Measurements from ENCODE around the gene OR2C1. TPM values are rescaled to one million over a fixed set of nuclear protein-coding genes. Genes with fewer than 3 reads are reported as not detected.

Gene OR2C1
- total RNA-seq: under 1 TPM in 1 of 6 experiments, not detected in 5; 0.49 TPM
- long read RNA-seq: 0 reads

DNA sequence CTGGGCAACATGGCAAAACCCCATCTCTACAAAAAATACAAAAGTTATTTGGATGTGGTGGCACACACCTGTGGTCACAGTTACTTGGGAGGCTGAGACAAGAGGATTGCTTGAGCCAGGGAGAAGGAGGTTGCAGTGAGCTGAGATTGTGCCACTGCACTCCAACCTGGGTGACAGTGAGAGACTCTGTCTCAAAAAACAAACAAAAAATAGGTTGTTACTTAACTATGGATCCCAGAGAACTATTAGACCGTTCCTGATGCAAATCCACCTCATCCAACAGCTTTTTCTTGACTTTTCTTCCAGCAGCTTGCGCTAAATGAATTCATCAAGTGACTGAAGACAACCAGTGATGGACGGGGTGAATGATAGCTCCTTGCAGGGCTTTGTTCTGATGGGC lies at the start of gene OR2C1:
Gene OR2C1 (plus strand): TSS at position 301 of the 400 bp plus-strand sequence. CDS start 52 bp downstream, at position 353.
- TF ChIP-seq POLR2A (IDR thresholded peaks at IDR 0.05) (no peak), CTCF (IDR thresholded peaks at IDR 0.05) (no peak)
- no peak for ATAC-seq

GRCh38 chr16:3306078-3306477 lies 49.6 kb upstream of the OR2C1 start:
- Histone ChIP-seq H3K36me3 (peaks cover 0 to 15% (median 6%) of the 10 kb centered on the region in 4 donors), H3K27me3 (no peaks in the 10 kb centered on the region), H3K4me3 (peak overlapping the region; percentile 45 to 99 (median 93))

More for the DNA sequence above, at the start of gene OR2C1:
- intact Hi-C loops (cut with DNase I): no loop called here
- no peaks in the 10 kb centered on the region for H3K36me3 ChIP-seq
- H3K9me3 ChIP-seq: no peaks in the 10 kb centered on the region
- H3K4me1 ChIP-seq: no peaks in the 10 kb centered on the region
- WGBS (ENCODE audit: insufficient coverage, low coverage, low lambda C conversion rate, missing lambda C conversion rate): 79% methylated on average over 2 of the region's 3 CpGs
- H3K27ac ChIP-seq: no peak within 1 kb of the TSS
- DNase-seq: no peak
- H3K27me3 ChIP-seq: no peaks in the 10 kb centered on the region
- H3K4me3 ChIP-seq: no peak within 1 kb of the TSS

GRCh38 chr16:3311496-3311895 lies 44.2 kb upstream of the OR2C1 start:
- 95% methylated on average over 4 of the region's 4 CpGs for WGBS (ENCODE audit: insufficient coverage, low coverage, low lambda C conversion rate, missing lambda C conversion rate)
- Histone ChIP-seq H3K4me3 (no peak overlapping the region), H3K27ac (no peak overlapping the region), H3K27me3 (no peaks in the 10 kb centered on the region), H3K9me3 (peaks cover 0 to 46% (median 25%) of the 10 kb centered on the region in 4 donors), H3K36me3 (peaks cover 0 to 26% (median 6%) of the 10 kb centered on the region in 4 donors), H3K4me1 (peaks cover 0 to under 1% (median 0%) of the 10 kb centered on the region in 4 donors)
- ATAC-seq: no peak
- intact Hi-C loops (cut with DNase I): no loop called here
- no peak for TF ChIP-seq CTCF (IDR thresholded peaks at IDR 0.05)
- no peak for TF ChIP-seq POLR2A (IDR thresholded peaks at IDR 0.05)
- no peak for DNase-seq

More at GRCh38 chr16:3306078-3306477, 49.6 kb upstream of the OR2C1 start:
- WGBS (ENCODE audit: insufficient coverage, low coverage, low lambda C conversion rate, missing lambda C conversion rate): 58% methylated on average over 11 of the region's 11 CpGs
- peaks cover 0 to 16% (median 2%) of the 10 kb centered on the region in 4 donors for H3K4me1 ChIP-seq
- H3K27ac ChIP-seq: peak overlapping the region in 2 of 3 donors; percentile 78 to 91
- no peak for TF ChIP-seq POLR2A (IDR thresholded peaks at IDR 0.05)
- no peak for TF ChIP-seq CTCF (IDR thresholded peaks at IDR 0.05)
- H3K9me3 ChIP-seq: peaks cover 0 to 25% (median 13%) of the 10 kb centered on the region in 4 donors
- no peak for ATAC-seq
- intact Hi-C loops (cut with DNase I): loop anchor here in 1 of 2 donors (10.0 kb wide), 1 partner anchor 79 kb away; no protein-coding TSS in a partner anchor
- DNase-seq: no peak

DNA sequence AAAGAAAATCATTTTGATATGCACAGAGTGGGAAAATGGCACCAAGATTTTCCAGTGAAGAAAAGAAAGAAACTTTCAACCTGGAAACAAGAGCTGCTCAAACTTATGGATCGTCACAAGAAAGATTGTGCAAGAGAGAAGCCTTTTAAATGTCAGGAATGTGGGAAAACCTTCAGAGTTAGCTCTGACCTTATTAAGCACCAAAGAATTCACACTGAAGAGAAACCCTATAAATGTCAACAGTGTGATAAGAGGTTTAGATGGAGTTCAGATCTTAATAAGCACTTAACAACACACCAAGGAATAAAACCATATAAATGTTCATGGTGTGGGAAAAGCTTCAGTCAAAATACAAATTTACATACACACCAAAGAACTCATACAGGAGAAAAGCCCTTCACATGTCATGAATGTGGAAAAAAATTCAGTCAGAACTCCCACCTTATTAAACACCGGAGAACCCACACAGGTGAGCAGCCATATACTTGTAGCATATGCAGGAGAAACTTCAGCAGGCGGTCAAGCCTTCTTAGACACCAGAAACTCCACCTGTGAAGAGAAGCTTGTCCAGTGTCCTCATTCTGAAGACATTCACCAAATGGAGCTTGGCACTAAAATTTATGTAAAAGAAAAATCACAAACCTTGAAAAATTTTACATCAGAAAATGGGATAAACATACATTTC lies 38.2 kb upstream of the OR2C1 start:
- Histone ChIP-seq H3K9me3 (peaks cover 0 to 71% (median 39%) of the 10 kb centered on the region in 4 donors), H3K36me3 (peaks cover 0 to 26% (median 10%) of the 10 kb centered on the region in 4 donors), H3K27me3 (no peaks in the 10 kb centered on the region), H3K27ac (no peak overlapping the region), H3K4me3 (no peak overlapping the region), H3K4me1 (no peaks in the 10 kb centered on the region)
- 89% methylated on average over 2 of the region's 3 CpGs for WGBS (ENCODE audit: insufficient coverage, low coverage, low lambda C conversion rate, missing lambda C conversion rate)
- TF ChIP-seq POLR2A (IDR thresholded peaks at IDR 0.05) (no peak), CTCF (IDR thresholded peaks at IDR 0.05) (no peak)
- intact Hi-C loops (cut with DNase I): no loop called here
- DNase-seq: no peak
- ATAC-seq: no peak

Measured in right lobe of liver (tissue), 6 donors.